HepG2 (cell line): ENCODE data around the gene EZH1. TPM values are rescaled to one million over a fixed set of nuclear protein-coding genes. Genes with fewer than 3 reads are reported as not detected.

Source experiments
- ATAC-seq: fragments of 200-7000 bp; cut with Tn5 transposase; 3 replicates; pipeline ENCODE4 v1.9.1; 2020; ENCODE audit warnings: mild to moderate bottlenecking, moderate library complexity
- BruUV-seq: library from RNA; stranded (reverse); fragments of 400-500 nt; replicated peaks from 2 replicates; lab custom pipeline; 2021; lab: Mats Ljungman, UMichigan
- CTCF ChIA-PET: fragments of 300-600 bp; formaldehyde crosslinking; extraction: SDS; loops from one replicate; lab custom pipeline; 2021; ENCODE audit warnings: low total read pairs, inconsistent platforms, low intra/inter-chr PET ratio; lab: Yijun Ruan, JAX
- POLR2A ChIA-PET: fragments of 350-600 bp; sonication (Branson Sonifier 250); formaldehyde crosslinking; loops from one replicate; lab custom pipeline; 2020; ENCODE audit warnings: antibody characterized with exemption, inconsistent platforms; lab: Yijun Ruan, JAX
- DNase-seq: peaks from one replicate; pipeline ENCODE4 v3.0.0-alpha.2; 2015; ENCODE audit warnings: low spot score
- FAIRE-seq: peaks from 3 replicates; lab custom pipeline; 2011; peaks lifted over from hg19 to GRCh38; lab: Jason Lieb, UNC
- H2AFZ ChIP-seq: one replicate; pipeline ENCODE4 v1.6.1; 2011; ENCODE audit warnings: low read length, inconsistent platforms
- H3K27ac ChIP-seq: fragments of 300-600 bp; 3 replicates; pipeline ENCODE4 v1.8.0; 2011; ENCODE audit warnings: mixed run types, mild to moderate bottlenecking, mixed read lengths, low read length, inconsistent platforms; ENCODE audit not compliant: insufficient read depth; ENCODE audit errors: extremely low read length
- H3K27me3 ChIP-seq, 2 experiments: fragments of 200-600 bp in 1 of 2; 2 replicates in 1 of 2; 3 replicates in 1 of 2; pipeline versions ENCODE4 v1.6.0 to v1.8.0; 2011; ENCODE audit warnings: low read length in 2 of 2, mild to moderate bottlenecking in 2 of 2, moderate library complexity in 2 of 2, inconsistent platforms in 1 of 2; ENCODE audit not compliant: insufficient read depth in 2 of 2, control insufficient read depth in 1 of 2
- H3K36me3 ChIP-seq, 2 experiments: fragments of 200-600 bp in 1 of 2; replicated peaks in 1 of 2; 2 replicates in 1 of 2; 3 replicates in 1 of 2; pipeline versions ENCODE4 v1.5.1 to v1.8.0; 2011; ENCODE audit warnings: low read length in 2 of 2, inconsistent platforms in 1 of 2; ENCODE audit not compliant: insufficient read depth in 2 of 2, control insufficient read depth in 1 of 2
- H3K4me1 ChIP-seq: 2 replicates; pipeline ENCODE4 v1.5.1; 2012; ENCODE audit warnings: low read length, inconsistent platforms; ENCODE audit not compliant: insufficient read depth
- H3K4me2 ChIP-seq: 2 replicates; pipeline ENCODE4 v1.6.0; 2011; ENCODE audit warnings: low read depth, low read length, inconsistent platforms
- H3K4me3 ChIP-seq, 3 experiments: fragments of 200-600 bp in 1 of 3; sonication (generic), shearing (Covaris generic) in 1 of 3; replicated peaks in 1 of 3; 2 replicates each; pipeline ENCODE4 v1.5.1; 2011 to 2016; ENCODE audit warnings: low read length in 3 of 3, inconsistent platforms in 2 of 3, low read depth in 2 of 3, mild to moderate bottlenecking in 2 of 3, control low read depth in 1 of 3, mixed read lengths in 1 of 3; ENCODE audit not compliant: insufficient read depth in 1 of 3
- H3K79me2 ChIP-seq: one replicate; pipeline ENCODE4 v1.6.1; 2011; ENCODE audit warnings: low read length, inconsistent platforms; ENCODE audit not compliant: insufficient read depth
- H3K9ac ChIP-seq: 2 replicates; pipeline ENCODE4 v1.6.0; 2011; ENCODE audit warnings: mild to moderate bottlenecking, low read depth, low read length, inconsistent platforms; ENCODE audit not compliant: insufficient read depth
- H3K9me3 ChIP-seq: 2 replicates; pipeline ENCODE4 v1.5.1; 2012; ENCODE audit warnings: mild to moderate bottlenecking, low read length
- H4K20me1 ChIP-seq: 2 replicates; pipeline ENCODE4 v1.6.0; 2011; ENCODE audit warnings: inconsistent platforms, mild to moderate bottlenecking, low read length, moderate library complexity; ENCODE audit not compliant: insufficient read depth
- AHR ChIP-seq: IDR thresholded peaks from 2 replicates; pipeline ENCODE4 v1.6.1; 2018; ENCODE audit warnings: missing genetic modification reagents, missing compliant biosample characterization
- FOXJ3 ChIP-seq: sonication (generic); formaldehyde crosslinking; IDR thresholded peaks from 2 replicates; pipeline ENCODE4 v1.4.0; 2020; ENCODE audit warnings: missing genetic modification reagents, mild to moderate bottlenecking, borderline replicate concordance
- SNAPC2 ChIP-seq: sonication (generic); formaldehyde crosslinking; IDR thresholded peaks from 2 replicates; pipeline ENCODE4 v1.8.1; 2022; ENCODE audit warnings: mild to moderate bottlenecking, missing genetic modification reagents
- U2AF1 ChIP-seq: fragments of 200-400 bp; formaldehyde crosslinking; optimal IDR thresholded peaks from 2 replicates; pipeline ENCODE3; 2017; ENCODE audit warnings: mild to moderate bottlenecking, low read depth, low read length
- ZNF543 ChIP-seq: sonication (generic); formaldehyde crosslinking; IDR thresholded peaks from 2 replicates; pipeline ENCODE4 v1.4.0; 2020; ENCODE audit warnings: mild to moderate bottlenecking, missing genetic modification reagents
- ZNF773 ChIP-seq: sonication (generic); formaldehyde crosslinking; IDR thresholded peaks from 2 replicates; pipeline ENCODE4 v1.4.0; 2020; ENCODE audit warnings: missing genetic modification reagents, borderline replicate concordance
- WGBS: methylation state at CpG from one replicate; pipeline ENCODE4 v1.1.6; 2017; ENCODE audit warnings: low lambda C conversion rate; 5-methylcytosine and 5-hydroxymethylcytosine counted together
- in situ Hi-C: cut with HindIII; loops from 2 replicates; pipeline ENCODE4 v1.10.0; 2017; ENCODE audit warnings: low pct_unique_long_range_greater_than_20kb; ENCODE audit not compliant: extremely low pct_ligation_motif_present
- intact Hi-C: fragments of 100-400 bp; cut with micrococcal nuclease; formaldehyde crosslinking; loops from one replicate; pipeline ENCODE4 v1.10.0; 2022; ENCODE audit not compliant: unreplicated experiment
- polyA plus RNA-seq, 8 experiments: library from polyadenylated mRNA; depleted of rRNA in 3 of 8; stranded (reverse) in 7 of 8; unstranded in 1 of 8; fragments of >200 nt; fragmentation: Illumina TruSeq in 4 of 8; extraction: Trizol in 4 of 8; gene quantifications; 2 replicates each; pipeline versions ENCODE4 v1.2.1 to v1.2.3, GENCODE V29; 2011 to 2016; ENCODE audit warnings: low read depth in 4 of 8, missing spikeins in 1 of 8, mixed read lengths in 1 of 8; ENCODE audit not compliant: insufficient read depth in 1 of 8
- total RNA-seq, 5 experiments: library from RNA; depleted of rRNA; stranded (reverse); fragments of >200 nt; fragmentation: Illumina TruSeq; extraction: Trizol; gene quantifications; 2 replicates each; pipeline ENCODE4 v1.2.3, GENCODE V29; 2016; ENCODE audit warnings: low read depth in 1 of 5
- TF ChIP-seq, protein P1 (sequence below): sonication (generic); formaldehyde crosslinking; IDR thresholded peaks from 2 replicates; pipeline ENCODE4 v1.4.0; 2020; ENCODE audit warnings: missing genetic modification reagents, borderline replicate concordance
- TF ChIP-seq, protein P2 (sequence below): sonication (generic); formaldehyde crosslinking; IDR thresholded peaks from 2 replicates; pipeline ENCODE4 v1.4.0; 2020; ENCODE audit warnings: missing genetic modification reagents, mild to moderate bottlenecking, borderline replicate concordance
- TF ChIP-seq, protein P3 (sequence below): sonication (generic); formaldehyde crosslinking; IDR thresholded peaks from 2 replicates; pipeline ENCODE4 v1.5.1; 2020; ENCODE audit warnings: missing genetic modification reagents, mild to moderate bottlenecking, borderline replicate concordance
- TF ChIP-seq, protein P4 (sequence below): sonication (generic); formaldehyde crosslinking; IDR thresholded peaks from 2 replicates; pipeline ENCODE4 v1.5.1; 2020; ENCODE audit warnings: mild to moderate bottlenecking, missing genetic modification reagents, moderate library complexity

Gene EZH1
- total and polyA plus RNA-seq, 2 of the 13 experiments (the other 11 are each of a cell fraction or from before 2014, with no cell fraction given), result 11.6 to 24.0 TPM

DNA sequence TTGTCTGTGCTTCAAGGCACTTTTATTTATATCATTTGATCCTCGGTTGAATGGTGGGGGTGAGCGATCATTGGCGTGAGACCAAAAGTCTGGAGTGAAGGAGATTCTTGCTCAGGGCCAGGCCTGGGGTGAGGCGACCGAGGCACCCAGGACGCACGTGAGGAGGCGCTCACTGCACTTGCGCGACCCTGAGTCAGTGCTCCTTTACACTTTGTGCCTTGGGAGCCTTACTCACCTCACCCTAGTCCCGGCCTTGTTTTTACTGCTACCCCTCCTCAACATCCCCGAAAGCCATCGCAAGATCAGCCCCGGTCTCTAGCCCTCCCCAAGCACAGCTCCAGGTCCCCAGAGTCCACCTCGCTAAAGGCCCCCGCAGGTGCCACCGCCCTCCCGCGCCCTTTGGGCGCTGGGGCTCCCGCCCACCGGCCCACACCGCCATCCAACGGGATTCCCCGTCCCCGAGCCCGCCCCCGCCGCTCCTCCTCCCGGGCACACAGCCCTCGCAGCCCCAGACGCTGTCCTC is 496 bp downstream of the EZH1 start (continued):
- TF ChIP-seq, protein P1, sequence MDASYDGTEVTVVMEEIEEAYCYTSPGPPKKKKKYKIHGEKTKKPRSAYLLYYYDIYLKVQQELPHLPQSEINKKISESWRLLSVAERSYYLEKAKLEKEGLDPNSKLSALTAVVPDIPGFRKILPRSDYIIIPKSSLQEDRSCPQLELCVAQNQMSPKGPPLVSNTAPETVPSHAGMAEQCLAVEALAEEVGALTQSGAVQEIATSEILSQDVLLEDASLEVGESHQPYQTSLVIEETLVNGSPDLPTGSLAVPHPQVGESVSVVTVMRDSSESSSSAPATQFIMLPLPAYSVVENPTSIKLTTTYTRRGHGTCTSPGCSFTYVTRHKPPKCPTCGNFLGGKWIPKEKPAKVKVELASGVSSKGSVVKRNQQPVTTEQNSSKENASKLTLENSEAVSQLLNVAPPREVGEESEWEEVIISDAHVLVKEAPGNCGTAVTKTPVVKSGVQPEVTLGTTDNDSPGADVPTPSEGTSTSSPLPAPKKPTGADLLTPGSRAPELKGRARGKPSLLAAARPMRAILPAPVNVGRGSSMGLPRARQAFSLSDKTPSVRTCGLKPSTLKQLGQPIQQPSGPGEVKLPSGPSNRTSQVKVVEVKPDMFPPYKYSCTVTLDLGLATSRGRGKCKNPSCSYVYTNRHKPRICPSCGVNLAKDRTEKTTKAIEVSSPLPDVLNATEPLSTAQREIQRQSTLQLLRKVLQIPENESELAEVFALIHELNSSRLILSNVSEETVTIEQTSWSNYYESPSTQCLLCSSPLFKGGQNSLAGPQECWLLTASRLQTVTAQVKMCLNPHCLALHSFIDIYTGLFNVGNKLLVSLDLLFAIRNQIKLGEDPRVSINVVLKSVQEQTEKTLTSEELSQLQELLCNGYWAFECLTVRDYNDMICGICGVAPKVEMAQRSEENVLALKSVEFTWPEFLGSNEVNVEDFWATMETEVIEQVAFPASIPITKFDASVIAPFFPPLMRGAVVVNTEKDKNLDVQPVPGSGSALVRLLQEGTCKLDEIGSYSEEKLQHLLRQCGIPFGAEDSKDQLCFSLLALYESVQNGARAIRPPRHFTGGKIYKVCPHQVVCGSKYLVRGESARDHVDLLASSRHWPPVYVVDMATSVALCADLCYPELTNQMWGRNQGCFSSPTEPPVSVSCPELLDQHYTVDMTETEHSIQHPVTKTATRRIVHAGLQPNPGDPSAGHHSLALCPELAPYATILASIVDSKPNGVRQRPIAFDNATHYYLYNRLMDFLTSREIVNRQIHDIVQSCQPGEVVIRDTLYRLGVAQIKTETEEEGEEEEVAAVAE, result no peak
- peak; percentile 87; the same call in 1 of the 2 replicates for TF ChIP-seq ZNF773 (CRISPR knock-in tag)
- TF ChIP-seq AHR (CRISPR knock-in tag), result no peak; the same call in 1 of the 2 replicates

DNA sequence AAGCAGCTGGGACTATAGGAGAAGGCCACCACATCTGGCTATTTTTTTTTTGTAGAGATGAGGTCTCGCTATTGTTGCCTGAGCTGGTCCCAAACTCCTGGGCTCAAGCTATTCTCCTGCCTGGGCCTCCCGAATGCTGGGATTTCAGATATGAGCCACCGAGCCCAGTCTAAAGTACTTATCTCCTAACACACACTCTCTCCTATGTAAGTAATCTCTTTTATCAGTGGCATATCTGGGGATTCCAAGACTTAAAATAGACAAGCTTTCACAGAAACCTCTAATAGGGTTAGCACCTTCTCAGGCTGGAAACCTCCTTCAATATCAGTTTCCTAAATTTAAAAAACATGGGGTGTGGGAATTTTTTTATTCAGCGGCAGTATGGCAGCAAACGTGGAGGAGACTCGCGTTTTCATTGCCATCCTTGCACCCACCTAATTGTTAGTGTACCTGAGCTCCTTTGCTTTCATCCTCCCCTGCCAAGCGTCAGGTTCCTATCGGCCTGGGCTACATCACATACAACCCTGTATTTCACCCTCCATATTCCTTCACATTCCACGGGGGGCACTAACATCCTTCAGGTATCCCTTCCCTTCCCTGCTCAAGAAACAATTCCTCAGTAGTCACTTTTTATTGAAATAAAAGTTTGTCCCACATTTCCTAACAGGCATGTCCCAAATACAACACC is 1.1 kb downstream of the EZH1 start:
- 76% methylated on average over 10 of the region's 10 CpGs for WGBS
- ChIA-PET CTCF (no interaction called here), POLR2A (interaction anchor here (0.6 to 3.8 kb wide), 27 partner anchors 11 to 431 kb away, joined by 3 to 55 read pairs (median 4); partner anchors contain the start of genes BECN1, CNTD1, CNTNAP1 and COA3)
- H2AFZ ChIP-seq, result no peak overlapping the region
- H3K27me3 ChIP-seq, result no peaks in the 10 kb centered on the region
- ATAC-seq (no peak; the same call in 2 of the 3 replicates), FAIRE-seq (no peak), DNase-seq (no peak)
- intact Hi-C loops, result no loop called here
- H3K9ac ChIP-seq, result peak overlapping the region; percentile 81
- H3K4me2 ChIP-seq, result peak overlapping the region; percentile 95
- H3K79me2 ChIP-seq, result peaks cover 9% of the 10 kb centered on the region
- in situ Hi-C loops, result no loop called here
- H4K20me1 ChIP-seq, result no peaks in the 10 kb centered on the region
- peak overlapping the region; percentile 83 for H3K27ac ChIP-seq
- peaks cover 50% of the 10 kb centered on the region for H3K4me1 ChIP-seq
- no TSS peak for BruUV-seq
- H3K4me3 ChIP-seq, result peak overlapping the region; percentile 58 to 84 (median 76)
- no peaks in the 10 kb centered on the region for H3K36me3 ChIP-seq
- no peaks in the 10 kb centered on the region for H3K9me3 ChIP-seq
- TF ChIP-seq SNAPC2 (CRISPR knock-in tag) (no peak), FOXJ3 (CRISPR knock-in tag) (0 out of 2 replicates have a peak, but pooled peaks have one; percentile 12), ZNF543 (CRISPR knock-in tag) (no peak), U2AF1 (no peak)
- TF ChIP-seq, protein P2, sequence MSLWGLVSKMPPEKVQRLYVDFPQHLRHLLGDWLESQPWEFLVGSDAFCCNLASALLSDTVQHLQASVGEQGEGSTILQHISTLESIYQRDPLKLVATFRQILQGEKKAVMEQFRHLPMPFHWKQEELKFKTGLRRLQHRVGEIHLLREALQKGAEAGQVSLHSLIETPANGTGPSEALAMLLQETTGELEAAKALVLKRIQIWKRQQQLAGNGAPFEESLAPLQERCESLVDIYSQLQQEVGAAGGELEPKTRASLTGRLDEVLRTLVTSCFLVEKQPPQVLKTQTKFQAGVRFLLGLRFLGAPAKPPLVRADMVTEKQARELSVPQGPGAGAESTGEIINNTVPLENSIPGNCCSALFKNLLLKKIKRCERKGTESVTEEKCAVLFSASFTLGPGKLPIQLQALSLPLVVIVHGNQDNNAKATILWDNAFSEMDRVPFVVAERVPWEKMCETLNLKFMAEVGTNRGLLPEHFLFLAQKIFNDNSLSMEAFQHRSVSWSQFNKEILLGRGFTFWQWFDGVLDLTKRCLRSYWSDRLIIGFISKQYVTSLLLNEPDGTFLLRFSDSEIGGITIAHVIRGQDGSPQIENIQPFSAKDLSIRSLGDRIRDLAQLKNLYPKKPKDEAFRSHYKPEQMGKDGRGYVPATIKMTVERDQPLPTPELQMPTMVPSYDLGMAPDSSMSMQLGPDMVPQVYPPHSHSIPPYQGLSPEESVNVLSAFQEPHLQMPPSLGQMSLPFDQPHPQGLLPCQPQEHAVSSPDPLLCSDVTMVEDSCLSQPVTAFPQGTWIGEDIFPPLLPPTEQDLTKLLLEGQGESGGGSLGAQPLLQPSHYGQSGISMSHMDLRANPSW (CRISPR knock-in tag), result no peak
- TF ChIP-seq, protein P3, sequence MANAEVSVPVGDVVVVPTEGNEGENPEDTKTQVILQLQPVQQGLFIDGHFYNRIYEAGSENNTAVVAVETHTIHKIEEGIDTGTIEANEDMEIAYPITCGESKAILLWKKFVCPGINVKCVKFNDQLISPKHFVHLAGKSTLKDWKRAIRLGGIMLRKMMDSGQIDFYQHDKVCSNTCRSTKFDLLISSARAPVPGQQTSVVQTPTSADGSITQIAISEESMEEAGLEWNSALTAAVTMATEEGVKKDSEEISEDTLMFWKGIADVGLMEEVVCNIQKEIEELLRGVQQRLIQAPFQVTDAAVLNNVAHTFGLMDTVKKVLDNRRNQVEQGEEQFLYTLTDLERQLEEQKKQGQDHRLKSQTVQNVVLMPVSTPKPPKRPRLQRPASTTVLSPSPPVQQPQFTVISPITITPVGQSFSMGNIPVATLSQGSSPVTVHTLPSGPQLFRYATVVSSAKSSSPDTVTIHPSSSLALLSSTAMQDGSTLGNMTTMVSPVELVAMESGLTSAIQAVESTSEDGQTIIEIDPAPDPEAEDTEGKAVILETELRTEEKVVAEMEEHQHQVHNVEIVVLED (CRISPR knock-in tag), result 0 out of 2 replicates have a peak, but pooled peaks have one; percentile 19
- TF ChIP-seq, protein P4, sequence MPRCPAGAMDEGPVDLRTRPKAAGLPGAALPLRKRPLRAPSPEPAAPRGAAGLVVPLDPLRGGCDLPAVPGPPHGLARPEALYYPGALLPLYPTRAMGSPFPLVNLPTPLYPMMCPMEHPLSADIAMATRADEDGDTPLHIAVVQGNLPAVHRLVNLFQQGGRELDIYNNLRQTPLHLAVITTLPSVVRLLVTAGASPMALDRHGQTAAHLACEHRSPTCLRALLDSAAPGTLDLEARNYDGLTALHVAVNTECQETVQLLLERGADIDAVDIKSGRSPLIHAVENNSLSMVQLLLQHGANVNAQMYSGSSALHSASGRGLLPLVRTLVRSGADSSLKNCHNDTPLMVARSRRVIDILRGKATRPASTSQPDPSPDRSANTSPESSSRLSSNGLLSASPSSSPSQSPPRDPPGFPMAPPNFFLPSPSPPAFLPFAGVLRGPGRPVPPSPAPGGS (CRISPR knock-in tag), result 0 out of 2 replicates have a peak, but pooled peaks have one; percentile 39
